ENCODE results near the gene RHOG. TPM values are rescaled to one million over a fixed set of nuclear protein-coding genes. Genes with fewer than 3 reads are reported as not detected.

Gene RHOG
- total and polyA plus RNA-seq, 5 experiments from 2014 or later, result 78.4 to 175 (median 125) TPM

DNA sequence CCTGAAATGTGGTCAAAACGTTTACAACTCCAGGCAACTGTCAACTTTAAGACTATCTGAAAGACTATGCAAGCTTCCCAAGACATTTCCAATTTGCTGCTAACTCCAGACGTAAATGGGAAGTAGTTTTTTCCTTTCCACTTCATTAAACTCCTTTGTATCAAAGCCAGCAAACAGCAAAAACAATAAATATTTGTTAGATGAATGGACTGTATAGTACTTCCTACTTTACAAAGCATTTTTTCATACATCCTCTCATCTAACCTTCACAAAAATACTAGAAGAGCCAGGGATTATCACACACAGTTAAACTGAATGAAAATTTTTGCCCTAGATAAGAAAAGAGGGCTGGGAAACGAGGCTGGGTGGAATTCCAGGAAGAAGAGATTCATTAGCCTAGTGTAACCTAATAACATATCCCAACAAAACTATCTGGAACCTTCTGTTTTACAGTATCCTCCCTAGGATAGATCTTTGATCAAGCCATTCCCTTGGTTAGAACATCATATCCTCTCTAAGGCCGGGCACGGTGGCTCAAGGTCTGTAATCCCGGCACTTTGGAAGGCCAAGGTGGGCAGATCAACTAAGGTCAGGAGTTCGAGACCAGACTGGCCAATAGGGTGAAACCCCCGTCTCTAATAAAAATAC, 53.9 kb downstream of the RHOG start:
- POLR2A ChIA-PET, result interaction anchor here (0.6 to 1.0 kb wide), 2 partner anchors 8 to 102 kb away, joined by 5 to 8 read pairs; no protein-coding TSS in a partner anchor
- ATAC-seq, result no peak
- Mint-ChIP-seq H3K4me3 (peak overlapping the region in 8 of 10 donors; percentile 2 to 50 (median 20)), H3K36me3 (peaks cover 0 to 53% (median 7%) of the 10 kb centered on the region in 3 donors), H3K9me3 (no peaks in the 10 kb centered on the region), H3K4me1 (peaks cover 26 to 78% (median 71%) of the 10 kb centered on the region in 4 donors), H3K27ac (peak overlapping the region; percentile 84 to 99 (median 96)), H3K27me3 (no peaks in the 10 kb centered on the region)
- DNase-seq, result no peak

DNA sequence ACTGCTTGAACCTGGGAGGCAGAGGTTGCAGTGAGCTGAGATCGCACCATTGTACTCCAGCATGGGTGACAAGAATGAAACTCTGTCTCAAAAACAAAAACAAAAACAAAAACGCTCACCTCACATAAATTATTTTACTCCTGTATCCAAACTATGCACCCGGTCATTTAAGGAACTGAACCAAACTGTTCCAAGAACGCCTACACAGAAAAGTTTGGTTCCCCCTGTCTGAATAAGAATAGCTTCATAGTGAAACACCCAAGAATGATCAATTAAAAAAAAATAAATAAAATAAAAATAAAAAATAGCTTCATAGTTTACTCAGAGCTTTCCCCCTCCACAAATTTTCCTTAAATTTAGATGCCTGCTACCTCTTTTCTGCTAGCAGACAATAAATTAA, 57.1 kb downstream of the RHOG start:
- Mint-ChIP-seq H3K4me1 (peaks cover 23 to 66% (median 57%) of the 10 kb centered on the region in 4 donors), H3K27me3 (no peaks in the 10 kb centered on the region), H3K9me3 (no peaks in the 10 kb centered on the region), H3K4me3 (peak overlapping the region in 1 of 10 donors; percentile 2), H3K36me3 (peaks cover 6 to 62% (median 10%) of the 10 kb centered on the region in 3 donors), H3K27ac (peak overlapping the region; percentile 13 to 98 (median 94))
- no peak for ATAC-seq
- DNase-seq, result no peak
- POLR2A ChIA-PET, result interaction anchor here (1.1 to 1.8 kb wide), 3 partner anchors 11 to 24 kb away, joined by 3 to 7 read pairs (median 6); no protein-coding TSS in a partner anchor

DNA sequence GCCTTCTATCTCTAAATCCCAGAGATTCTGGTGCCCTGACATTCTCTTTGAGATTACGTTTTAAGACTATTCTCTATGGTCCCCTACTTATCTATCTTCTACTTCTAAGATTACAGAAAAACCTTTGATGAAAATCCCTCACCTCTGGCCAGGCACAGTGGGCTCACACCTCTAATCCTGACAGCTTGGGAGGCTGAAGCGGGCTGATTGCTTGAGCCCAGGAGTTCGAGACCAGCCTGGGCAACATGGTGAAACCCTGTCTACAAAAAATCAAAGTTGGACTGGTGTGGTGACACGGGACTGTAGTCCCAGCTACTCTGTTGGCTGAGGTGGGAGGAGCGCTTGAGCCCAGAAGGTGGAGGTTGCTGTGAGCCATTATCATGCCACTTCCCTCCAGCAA, 57.8 kb downstream of the RHOG start:
- Mint-ChIP-seq H3K4me1 (peaks cover 24 to 62% (median 53%) of the 10 kb centered on the region in 4 donors), H3K36me3 (peaks cover 12 to 66% (median 16%) of the 10 kb centered on the region in 3 donors), H3K4me3 (peak overlapping the region in 4 of 10 donors; percentile 8 to 33 (median 26)), H3K27ac (peak overlapping the region; percentile 13 to 95 (median 74)), H3K27me3 (no peaks in the 10 kb centered on the region), H3K9me3 (no peaks in the 10 kb centered on the region)
- POLR2A ChIA-PET, result no interaction called here
- ATAC-seq, result no peak
- DNase-seq, result no peak

DNA sequence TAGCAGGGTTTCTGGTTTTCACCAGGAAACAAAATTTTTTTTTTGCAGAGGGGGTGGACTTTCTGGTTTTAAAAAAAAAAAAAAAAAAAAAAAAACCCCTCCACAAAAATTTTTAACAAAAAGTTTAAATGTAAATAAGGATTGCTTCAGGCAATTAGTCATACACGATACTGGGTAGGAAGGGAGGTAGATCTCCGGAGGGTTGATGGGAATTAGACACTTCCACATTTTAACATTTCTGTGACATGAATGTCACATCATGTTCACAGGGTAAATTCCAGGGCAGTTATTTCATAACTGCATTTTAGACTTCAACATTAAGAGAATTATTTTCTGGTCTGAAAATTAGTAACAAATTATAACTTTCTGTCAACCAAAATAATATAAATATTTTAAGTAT, 59.3 kb downstream of the RHOG start:
- DNase-seq (no peak), ATAC-seq (no peak)
- Mint-ChIP-seq H3K9me3 (no peaks in the 10 kb centered on the region), H3K36me3 (peaks cover 12 to 67% (median 24%) of the 10 kb centered on the region in 3 donors), H3K4me1 (peaks cover 17 to 48% (median 38%) of the 10 kb centered on the region in 4 donors), H3K4me3 (no peak overlapping the region), H3K27me3 (no peaks in the 10 kb centered on the region), H3K27ac (peak overlapping the region in 8 of 10 donors; percentile 4 to 95 (median 36))
- POLR2A ChIA-PET, result no interaction called here

Other genes starting within 250 kb of the RHOG start
- not detected for gene ART5, start 199.0 kb downstream of the RHOG start, total RNA-seq
- gene ART5, start 199.0 kb downstream of the RHOG start, polyA plus RNA-seq, result not detected
- gene ART1, start 195.8 kb downstream of the RHOG start, total RNA-seq, result not detected
- gene ART1, start 195.8 kb downstream of the RHOG start, polyA plus RNA-seq, result not detected
- 1 to 10 TPM; 3.6 to 5.1 TPM for gene CHRNA10, start 169.6 kb downstream of the RHOG start, total RNA-seq
- gene CHRNA10, start 169.6 kb downstream of the RHOG start, polyA plus RNA-seq, result under 1 TPM in 2 of 3 donors, not detected in 1; 0.15 to 0.32 TPM
- 100 to 1,000 TPM; 106 to 126 TPM for gene NUP98, start 43.4 kb downstream of the RHOG start, total RNA-seq
- gene NUP98, start 43.4 kb downstream of the RHOG start, polyA plus RNA-seq, result 10 to 100 TPM; 31.8 to 50.9 (median 44.9) TPM
- gene PGAP2, start 32.4 kb downstream of the RHOG start, total RNA-seq, result 10 to 100 TPM; 23.0 to 23.1 TPM
- 10 to 100 TPM; 13.6 to 24.2 (median 21.9) TPM for gene PGAP2, start 32.4 kb downstream of the RHOG start, polyA plus RNA-seq
- 100 to 1,000 TPM in 1 of 2 experiments, 10 to 100 TPM in 1; 98.7 to 101 TPM for gene STIM1, start 14.7 kb upstream of the RHOG start, total RNA-seq
- gene STIM1, start 14.7 kb upstream of the RHOG start, polyA plus RNA-seq, result 10 to 100 TPM; 33.4 to 39.0 (median 38.9) TPM